Astrocyte of the hippocampus (primary cell): Measurements from ENCODE around the gene UTP18.
"Not testable (repeated sequence)": the region's sequence is repeated elsewhere in the genome, so short reads cannot be mapped to it uniquely, and the experiment has no call there.

Experiments
- DNase-seq: peaks from one replicate; pipeline ENCODE4 v3.0.0; 2011; ENCODE audit warnings: low read depth, low spot score

UTP18 gene

DNA sequence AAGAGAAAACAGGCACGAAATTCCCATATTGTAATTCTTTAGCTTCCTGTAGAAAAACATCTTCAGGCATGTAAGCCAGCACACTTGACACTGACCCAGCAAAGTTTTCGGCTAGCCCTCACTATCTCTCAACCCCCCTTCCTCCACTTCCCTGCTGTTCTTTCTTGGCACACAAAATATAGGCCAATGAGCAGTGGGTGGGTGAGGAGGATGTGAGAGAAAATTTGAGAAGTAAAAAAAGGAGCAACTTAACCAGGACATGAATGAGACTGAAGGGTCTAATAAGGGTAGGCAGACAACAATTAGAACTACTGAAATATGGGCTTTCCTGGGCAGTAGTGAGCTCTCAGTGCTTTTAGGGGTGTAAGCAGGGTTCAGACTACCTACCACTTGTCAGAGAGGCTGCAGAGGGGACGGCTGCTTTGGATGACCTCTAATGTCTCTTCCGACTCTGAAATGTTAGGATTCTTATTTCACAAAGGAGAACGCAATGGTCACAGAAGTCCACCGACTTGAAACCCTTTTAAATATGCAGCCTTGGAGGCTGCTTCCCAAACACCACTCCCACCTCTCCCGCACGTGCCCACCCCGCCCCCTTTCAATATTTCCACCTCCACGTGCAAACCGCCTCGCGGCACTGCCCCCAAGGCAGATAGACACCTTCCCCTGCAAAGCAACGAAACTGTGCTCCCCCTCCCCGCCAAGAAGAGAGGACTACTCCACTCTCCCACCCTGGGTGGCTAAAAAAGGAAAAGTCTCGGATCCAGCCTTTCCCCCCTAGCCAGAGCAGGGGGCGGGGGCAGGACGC, 1.4 kb upstream of the UTP18 start:
- DNase-seq = peak; percentile 40

DNA sequence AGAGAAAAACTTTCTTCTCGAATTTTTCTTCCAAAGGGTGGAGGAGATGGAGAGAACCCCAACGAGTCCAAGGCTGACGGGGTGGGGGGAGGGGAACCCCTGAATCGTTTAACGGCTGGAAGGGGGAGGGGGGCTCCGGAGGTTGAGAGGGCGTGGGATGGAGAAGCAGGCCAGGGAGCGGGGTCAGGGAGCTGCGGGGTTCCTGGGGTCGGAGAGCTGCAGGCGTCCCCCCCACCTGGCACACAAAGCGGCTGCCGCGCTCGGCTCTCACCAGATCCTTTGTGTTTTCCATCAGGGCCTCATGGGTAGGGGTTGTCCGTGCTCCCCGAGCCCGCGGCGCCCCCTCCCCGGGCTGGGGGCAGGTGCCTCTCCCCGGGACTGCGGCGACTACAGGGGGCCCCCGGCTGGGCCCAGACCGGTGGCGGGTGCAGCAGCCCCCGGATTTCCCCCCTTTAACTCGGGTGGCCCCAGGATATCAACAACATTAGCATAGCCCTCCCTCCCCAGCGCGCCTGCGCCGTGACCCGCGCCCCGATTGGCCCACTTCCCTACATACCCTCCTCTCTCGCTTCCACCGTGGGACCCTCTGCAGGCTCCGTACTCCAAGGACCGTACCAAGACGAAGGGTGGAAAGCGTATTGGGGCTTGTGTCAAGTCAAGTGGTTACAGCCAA, 646 bp upstream of the UTP18 start, which contains the start of gene MBTD1:
Gene MBTD1, minus strand, starts transcription at position 486 of the 673 bp plus-strand sequence. CDS start 34,888 bp downstream, outside the sequence.
- DNase-seq = peak; percentile 98

DNA sequence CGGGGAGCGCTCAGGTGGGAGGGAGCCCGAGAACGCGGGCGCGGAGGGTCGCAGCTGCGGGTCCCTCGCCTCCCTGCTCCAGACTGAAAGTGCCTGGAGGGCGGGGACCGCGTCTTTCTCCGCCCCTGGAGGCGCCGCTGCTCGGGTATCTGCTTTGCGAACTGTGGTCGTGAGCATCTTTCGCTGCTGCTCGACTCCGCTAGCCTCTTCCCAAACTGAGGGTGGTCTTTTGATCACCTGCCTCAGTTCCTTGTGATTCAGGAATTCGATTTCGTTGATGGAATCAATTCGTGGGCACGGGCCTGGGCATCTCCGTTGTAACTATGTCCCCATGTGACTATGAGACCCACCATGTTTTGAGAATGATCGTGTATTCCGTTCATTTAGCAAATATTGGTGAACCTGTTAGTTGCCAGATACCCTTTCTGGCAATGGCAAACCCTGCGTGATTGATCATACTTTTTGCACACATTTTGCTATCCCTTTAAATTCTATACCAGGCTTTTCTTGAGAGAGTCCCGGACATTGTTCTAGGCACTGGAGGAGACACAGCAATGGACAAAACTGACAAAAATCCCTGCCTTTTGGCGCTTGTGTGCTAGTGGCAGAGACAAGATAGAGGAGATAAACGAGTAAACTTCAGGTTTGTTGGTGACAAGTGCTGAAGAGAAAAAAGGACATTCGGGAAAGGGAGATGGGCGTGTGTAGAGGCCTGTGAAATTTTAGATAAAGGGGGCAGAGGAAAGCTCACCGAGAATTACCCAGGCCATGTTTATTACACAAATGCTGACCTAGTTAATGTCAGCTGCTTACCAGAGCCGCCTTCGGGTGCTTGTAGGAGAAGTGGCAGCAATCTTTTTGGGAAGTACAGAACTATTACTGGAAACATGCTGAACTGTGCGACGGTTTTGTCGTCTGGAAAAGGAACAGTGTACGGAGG, 948 bp downstream of the UTP18 start:
- DNase-seq = peak; percentile 13

DNA sequence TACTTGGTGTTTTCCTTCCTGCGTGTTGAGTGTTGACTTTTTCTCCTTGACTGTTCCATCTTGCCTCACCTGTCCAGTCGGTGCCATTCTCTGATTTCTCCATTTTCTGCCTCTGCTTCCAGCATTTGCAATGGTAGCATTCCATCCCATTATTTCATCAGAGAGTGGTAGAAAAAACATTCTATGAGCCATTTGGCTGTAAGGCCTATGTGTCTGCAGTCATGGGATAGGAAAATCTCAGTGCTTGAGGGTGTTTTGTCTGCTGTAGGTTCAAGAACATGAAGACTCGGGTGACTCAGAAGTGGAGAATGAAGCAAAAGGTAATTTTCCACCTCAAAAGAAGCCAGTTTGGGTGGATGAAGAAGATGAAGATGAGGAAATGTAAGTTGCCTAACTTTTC, 2.7 kb downstream of the UTP18 start:
- DNase-seq = peak; percentile 26

DNA sequence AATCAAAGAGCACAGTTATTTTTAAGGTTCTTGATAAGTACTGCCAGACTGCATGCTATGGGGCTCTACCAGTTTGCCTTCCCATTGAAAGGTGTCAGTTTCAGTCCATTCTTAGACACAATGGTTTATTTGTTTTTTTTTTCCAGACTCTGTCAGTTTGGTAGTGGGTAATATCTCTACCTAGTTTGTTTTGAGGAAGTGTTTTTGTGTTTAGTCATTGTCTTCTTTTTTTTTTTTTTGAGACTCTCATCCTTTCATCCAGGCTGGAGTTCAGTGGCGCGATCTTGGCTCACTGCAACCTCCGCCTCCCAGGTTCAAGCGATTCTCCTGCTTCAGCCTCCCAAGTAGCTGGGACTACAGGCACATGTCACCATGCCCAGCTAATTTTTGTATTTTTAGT, 4.1 kb downstream of the UTP18 start:
- not testable (repeated sequence) for DNase-seq

DNA sequence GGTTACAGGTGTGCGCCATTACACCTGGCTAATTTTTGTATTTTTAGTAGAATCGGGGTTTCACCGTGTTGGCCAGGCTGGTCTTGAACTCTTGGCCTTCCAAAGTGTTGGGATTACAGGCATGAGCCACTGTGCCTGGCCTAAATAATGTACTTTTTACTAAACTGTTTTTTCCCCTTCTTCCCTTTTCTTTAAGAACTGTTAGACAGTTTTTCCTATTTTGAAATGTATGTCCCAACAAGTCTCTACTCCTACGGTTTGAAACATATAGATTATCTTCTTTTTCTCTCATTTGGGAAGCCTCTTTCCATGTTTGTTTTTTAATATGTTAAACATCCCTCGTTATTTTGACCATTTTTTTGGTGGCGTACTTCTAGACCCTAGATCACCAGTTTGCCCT, 9.6 kb downstream of the UTP18 start:
- DNase-seq = no peak

DNA sequence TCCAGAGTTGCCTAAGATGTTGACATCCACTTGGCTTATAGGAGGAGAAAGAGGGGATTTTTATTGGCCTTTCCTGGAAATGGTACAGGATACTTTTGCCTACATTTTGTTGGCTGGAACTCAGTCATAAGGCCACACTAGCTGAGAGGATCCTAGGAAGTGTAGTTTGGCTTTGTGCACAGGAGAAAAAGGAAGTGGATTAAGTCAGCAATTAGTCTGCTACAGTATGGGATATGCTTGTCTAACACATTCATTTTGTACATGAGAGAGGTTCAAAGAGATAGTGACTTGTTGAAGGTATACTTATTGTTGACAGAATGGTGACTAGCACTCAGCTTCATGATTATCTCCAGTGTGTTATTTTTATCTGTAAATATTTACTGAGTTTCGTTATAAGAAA, 10.3 kb downstream of the UTP18 start:
- no peak for DNase-seq

DNA sequence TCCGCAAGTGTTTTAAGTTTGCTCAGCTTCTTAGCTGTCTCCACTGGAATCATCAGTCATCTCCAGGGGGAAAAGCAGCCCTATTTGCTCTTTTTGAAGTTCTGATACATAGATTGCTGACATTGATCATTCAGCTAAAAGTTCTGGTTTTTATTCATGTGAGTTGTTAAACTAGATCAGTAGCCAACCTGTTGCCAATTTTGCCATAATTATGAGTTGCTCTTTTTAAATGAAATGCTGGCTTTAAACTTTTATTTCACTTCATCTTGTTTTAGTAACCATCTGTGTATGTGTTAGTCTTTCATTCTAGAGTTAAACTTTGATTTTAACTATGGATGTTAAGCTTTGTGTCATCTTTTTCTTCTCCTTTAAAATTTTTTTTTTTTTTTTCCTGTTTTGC, 12.5 kb downstream of the UTP18 start:
- no peak for DNase-seq

DNA sequence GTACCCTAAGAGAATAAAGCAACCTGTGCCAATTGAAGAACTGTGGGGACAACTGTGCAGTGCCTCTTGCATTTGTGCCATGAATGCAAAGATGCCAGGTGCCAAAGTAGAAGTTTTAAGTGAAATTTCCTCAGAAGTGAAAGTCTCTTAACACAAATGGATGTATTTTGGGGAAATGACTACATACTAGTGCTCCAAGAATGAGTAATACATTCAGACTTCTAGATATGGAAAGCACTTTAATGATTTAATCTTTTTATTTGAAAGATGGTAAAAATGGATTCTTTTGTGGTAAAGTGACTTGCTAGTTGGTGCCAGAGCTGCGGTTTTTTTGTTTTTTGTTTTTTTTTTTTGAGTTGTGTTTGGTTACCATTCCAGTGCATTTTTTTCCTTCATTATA, 15.0 kb downstream of the UTP18 start:
- DNase-seq = peak; percentile 59

DNA sequence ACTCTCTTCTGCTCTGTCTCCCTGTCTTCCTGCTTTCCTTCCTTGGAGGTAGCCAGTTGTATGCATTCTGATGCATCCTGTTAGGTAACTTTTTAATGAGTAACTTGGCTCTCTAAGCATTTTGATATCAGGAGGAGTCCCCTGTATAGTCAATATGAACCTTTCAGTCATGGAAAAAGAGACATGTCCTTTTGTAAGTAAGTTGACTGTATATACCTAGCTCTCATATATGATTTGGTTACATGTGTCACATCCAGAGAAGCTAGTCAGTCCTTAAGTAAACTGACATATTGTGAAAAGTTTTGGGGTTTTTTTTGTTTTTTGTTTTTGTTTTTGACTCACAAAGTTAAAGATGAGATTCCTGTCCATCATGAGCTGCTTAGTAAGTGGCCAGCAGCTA, 18.8 kb downstream of the UTP18 start:
- no peak for DNase-seq

DNA sequence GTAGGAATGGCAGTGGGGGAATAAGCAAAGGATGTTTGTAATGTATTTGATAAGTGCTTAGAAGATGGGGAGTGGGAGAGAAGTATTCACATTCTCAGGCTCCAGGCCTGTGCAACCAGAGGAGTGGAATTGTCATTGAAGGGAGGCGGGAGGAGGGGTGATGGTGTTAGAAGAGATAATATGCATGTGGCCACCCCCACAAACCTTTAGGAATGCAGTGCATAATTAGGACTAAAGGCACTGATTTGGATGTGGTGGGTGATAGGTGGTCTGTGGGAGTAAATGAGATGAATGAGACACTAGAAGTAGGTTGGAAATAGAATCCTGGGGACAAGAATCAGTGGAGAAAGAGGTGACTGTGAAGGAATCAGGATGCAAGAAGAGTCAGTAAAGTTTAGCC, 27.1 kb downstream of the UTP18 start:
- DNase-seq = no peak

DNA sequence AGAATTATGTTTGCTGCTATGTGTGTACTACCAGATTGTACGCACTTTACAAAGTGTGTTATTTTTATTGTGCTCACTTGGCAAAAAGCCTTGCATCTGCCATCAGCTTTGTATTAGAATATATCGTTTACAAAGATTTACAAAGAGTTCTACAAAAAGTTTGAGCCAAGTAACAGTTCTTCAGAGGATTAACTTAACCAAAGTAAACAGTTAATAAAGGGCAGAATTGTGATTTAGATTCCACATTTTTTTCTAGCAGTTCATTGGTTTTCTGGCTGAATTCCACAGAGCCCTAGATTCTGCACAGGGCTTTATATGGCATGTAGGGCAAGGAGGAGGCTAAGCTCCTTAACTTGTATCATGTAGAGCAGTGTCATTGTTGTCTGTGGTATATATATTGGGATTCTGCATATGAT, 29.4 kb downstream of the UTP18 start:
- peak; percentile 78 for DNase-seq

DNA sequence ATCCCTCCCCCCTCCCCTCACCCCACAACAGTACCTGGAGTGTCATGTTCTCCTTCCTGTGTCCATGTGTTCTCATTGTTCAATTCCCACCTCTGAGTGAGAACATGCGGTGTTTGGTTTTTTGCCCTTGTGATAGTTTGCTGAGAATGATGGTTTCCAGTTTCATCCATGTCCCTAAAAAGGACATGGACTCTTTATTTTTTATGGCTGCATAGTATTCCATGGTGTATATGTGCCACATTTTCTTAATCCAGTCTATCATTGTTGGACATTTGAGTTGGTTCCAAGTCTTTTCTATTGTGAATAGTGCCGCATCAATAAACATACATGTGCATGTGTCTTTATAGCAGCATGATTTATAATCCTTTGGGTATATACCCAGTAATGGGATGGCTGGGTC, 34.0 kb downstream of the UTP18 start:
- DNase-seq = not testable (repeated sequence)

DNA sequence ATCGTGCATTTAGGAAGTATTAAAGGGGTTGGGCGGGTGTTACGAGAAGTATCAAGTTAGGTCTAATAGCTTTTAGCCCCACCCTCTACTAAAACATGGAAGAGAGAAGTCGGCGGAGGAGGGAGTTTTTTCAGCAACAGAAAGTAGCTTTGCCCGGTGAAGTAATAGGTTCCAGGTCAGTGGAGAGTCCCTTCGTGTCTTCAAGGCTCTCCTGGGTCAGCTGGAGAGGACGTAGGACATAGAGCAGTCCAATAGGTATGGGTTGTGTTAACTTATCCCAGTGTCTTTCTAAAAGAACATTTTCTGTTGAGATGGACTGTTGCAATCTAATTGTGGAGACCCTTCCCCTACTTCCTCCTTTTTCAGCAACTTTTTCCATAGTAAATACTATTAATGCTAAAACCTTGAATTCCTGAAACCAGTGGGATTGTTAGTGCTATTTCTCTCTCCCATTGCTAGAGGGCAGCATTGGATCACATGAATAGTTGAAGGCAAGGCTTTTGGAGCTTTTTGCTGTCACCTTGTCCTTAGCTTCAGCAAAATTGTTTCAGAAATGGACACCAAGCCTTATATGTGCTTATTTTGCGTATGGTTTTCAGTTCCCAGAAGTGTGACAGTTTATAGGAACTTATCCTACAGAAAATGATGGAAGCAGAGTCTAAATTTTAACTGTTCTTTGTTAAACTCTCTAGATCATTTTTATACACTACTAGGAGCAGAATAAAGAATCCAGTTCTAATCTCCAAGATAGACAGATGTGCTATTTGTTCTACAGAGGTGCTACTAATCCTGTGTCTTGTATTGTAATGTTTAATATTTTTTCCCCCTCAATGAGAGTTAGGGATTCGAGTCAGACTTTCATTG, 38.4 kb downstream of the UTP18 start:
- DNase-seq = peak; percentile 71

DNA sequence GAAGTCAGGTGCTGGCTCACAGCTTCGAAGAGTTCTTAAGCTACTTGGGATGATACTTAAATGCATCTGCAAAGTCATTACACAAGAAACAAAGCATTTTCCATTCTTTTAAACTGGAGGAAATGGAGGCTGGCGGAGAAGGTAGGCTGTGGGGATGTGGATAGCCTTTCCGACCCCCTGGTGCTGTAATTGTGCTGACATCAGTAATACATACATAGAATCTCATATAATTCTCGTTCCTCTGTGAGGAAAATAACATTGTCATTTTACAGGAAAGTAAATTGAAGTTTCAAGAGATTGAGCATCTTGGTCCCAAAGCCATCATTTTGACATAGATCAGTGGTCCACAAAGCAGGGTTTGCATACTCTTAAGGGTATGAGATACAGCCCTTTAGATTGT, 39.5 kb downstream of the UTP18 start:
- DNase-seq = no peak

DNA sequence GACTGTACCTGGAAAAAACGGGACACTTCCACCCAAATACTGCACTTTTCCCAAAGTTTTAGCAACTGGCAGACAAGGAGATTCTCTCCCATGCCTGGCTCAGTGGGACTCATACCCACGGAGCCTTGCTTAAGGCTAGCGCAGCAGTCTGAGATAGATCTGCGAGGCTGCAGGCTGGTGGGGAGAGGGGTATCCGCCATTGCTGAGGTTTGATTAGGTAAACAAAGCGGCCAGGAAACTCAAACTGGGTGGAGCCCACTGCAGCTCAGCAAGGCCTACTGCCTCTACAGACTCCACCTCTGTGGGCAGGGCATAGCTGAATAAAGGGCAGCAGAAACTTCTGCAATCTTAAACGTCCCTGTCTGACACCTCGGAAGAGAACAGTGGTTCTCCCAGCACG, 44.8 kb downstream of the UTP18 start:
- DNase-seq = no peak

DNA sequence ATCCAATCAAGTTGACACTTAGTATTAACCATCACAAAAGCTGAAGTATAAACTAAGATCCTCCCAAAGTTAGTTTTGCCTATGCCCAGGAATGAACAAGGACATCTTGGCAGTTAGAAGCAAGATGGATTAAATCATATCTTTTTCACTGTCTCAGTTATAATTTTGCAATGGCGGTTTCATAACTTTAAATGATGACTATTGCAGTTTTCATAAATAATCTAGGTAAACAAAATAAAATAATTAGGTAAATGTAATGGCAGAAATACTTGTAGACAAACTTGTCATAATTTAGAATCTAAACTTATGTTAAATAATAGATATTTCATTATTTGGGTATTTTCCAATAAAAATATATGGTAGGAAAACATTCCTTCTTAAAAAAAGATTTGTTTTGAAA, 51.7 kb downstream of the UTP18 start:
- DNase-seq = not testable (repeated sequence)

DNA sequence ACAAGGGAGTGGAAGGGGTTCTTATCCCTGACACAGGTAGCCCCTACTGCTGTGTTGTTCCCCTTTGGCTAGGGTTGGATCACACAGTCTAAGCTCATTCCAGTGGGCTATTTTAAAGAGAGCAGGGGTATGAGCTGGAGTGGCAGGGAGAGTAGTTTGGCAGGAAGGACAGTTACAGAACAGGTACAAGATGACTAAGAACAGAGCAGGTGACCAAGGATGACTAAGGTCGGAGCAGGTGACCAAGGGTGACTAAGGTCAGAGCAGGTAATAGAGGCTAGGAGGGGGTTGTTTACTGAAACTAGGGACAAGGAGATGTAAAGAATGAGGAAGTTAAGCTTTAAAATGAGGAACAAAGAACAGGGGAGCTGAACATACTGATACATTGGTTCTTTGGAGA, 58.8 kb downstream of the UTP18 start:
- DNase-seq = no peak

DNA sequence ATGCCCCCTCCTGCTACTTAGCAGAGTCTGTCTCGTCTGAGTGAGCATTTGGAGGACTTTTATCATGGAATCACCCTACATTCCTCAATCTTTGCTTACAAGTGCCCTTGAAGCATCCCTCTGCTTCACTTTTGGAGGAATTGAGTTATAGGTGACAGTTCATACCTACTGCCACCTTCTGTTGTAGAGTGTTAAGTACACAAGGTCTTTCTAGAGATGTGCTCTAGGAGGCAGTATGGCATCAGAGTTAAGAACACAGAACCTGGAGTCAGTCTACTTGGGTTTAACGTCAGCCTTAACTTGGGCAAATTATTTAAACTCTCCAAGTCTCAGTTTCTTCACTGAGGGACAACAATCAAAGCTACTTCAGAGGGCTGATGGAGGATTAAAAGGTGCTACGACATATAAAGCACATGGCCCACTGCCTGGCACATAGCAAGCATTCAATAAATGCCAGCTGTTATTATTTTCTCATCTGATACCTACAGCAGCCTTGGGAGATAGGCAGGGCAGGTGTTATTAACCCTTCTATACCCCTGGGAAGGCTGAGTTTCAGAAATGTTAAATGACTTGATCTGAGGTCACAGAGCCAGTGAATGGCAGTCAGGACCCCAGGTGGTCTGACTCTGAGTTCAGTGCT, 62.2 kb downstream of the UTP18 start:
- DNase-seq = peak; percentile 44

DNA sequence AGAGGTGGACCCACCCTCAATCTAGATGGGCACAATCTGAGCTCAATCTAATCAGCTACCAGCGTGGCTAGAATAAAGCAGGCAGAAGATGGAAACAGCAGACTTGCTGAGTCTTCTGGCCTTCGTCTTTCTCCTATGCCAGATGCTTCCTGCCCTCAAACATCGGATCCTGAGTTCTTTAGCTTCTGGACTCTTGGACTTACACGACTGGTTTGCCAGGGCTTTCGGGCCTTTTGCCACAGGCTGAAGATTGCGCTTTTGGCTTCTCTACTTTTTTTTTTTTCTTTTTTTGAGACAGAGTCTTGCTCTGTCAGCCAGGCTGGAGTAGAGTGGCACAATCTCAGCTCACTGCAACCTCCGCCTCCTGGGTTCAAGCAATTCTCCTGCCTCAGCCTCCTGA, 65.1 kb downstream of the UTP18 start:
- no peak for DNase-seq
